ENCODE measurements around the gene ZNF565. TPM values are rescaled to one million over a fixed set of nuclear protein-coding genes. Genes with fewer than 3 reads are reported as not detected.
"Not testable (repeated sequence)": the region's sequence is repeated elsewhere in the genome, so short reads cannot be mapped to it uniquely, and the experiment has no call there.

The ZNF565 gene
- total RNA-seq, 4 donors from 2014 or later = 4.3 to 8.5 (median 6.0) TPM

GRCh38 chr19:36183245-36183628 lies 31.2 kb downstream of the ZNF565 start:
- TF ChIP-seq, protein P1, sequence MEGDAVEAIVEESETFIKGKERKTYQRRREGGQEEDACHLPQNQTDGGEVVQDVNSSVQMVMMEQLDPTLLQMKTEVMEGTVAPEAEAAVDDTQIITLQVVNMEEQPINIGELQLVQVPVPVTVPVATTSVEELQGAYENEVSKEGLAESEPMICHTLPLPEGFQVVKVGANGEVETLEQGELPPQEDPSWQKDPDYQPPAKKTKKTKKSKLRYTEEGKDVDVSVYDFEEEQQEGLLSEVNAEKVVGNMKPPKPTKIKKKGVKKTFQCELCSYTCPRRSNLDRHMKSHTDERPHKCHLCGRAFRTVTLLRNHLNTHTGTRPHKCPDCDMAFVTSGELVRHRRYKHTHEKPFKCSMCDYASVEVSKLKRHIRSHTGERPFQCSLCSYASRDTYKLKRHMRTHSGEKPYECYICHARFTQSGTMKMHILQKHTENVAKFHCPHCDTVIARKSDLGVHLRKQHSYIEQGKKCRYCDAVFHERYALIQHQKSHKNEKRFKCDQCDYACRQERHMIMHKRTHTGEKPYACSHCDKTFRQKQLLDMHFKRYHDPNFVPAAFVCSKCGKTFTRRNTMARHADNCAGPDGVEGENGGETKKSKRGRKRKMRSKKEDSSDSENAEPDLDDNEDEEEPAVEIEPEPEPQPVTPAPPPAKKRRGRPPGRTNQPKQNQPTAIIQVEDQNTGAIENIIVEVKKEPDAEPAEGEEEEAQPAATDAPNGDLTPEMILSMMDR (IDR thresholded peaks at IDR 0.05) = no peak
- DNase-seq (ENCODE audit: low spot score) (no peak), ATAC-seq (ENCODE audit: low FRiP score) (no peak)

DNA sequence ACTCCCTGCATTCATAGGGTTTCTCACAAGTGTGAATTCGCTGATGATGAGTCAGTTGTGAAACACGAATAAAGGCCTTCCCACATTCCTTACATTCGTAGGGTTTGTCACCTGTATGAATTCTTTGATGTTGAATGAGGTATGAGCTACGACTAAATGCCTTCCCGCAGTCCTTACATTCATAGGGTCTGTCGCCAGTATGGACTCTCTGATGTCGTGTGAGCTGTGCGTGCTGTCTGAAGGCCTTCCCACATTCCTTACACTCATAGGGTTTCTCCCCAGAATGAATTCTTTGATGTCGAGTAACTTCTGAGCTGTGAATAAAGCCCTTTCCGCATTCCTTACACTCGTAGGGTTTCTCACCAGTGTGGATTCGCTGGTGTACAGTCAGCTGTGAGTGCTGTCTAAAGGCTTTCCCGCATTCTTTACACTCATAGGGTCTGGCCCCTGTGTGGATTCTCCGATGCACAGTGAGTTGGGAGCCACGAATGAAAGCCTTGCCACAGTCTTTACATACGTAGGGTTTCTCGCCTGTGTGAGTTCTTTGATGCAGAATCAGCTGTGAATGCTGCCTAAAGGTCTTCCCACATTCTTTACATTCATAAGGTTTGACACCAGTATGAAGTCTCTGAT lies 31.7 kb downstream of the ZNF565 start:
- TF ChIP-seq, protein P1 (IDR thresholded peaks at IDR 0.05) = no peak
- ATAC-seq (ENCODE audit: low FRiP score) (no peak), DNase-seq (ENCODE audit: low spot score) (no peak)

- not testable (repeated sequence) for ATAC-seq (ENCODE audit: low FRiP score); DNase-seq (ENCODE audit: low spot score)
Measured at GRCh38 chr19:36179077-36179476, 35.4 kb downstream of the ZNF565 start.

DNA sequence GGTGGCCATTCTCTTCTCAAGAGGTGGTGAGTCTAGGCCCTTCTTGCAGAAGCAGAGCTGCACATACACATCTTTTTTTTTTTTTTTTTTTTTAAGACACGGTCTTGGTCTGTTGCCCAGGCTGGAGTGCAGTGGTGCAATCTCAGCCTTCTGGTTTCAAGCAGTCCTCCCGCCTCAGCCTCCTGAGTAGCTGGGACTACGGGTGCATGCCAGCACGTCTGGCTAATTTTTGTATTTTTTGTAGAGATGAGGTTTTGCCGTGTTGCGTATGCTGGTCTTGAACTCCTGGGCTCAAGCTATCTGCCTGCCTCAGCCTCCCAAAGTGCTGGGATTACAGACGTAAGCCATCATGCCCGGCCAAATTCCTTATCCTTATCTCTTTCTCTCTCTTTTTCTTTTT lies 40.6 kb downstream of the ZNF565 start:
- ATAC-seq (ENCODE audit: low FRiP score); DNase-seq (ENCODE audit: low spot score): not testable (repeated sequence)

DNA sequence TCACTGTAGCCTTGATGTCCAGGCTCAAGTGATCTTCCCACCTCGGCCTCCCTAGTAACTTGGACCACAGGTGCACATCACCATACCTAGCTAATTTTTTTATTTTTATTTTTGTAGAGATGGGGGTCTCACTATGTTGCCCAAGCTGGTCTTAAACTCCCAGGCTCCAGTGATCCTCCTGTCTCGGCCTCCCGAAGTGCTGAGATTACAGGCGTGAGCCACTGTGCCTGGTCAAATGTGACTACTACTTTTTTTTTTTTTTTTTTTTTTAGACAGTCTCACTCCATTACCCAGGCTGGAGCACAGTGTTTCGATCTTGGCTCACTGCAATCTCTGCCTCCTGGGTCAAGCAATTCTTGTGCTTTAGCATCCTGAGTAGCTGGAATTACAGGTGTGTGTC lies 41.6 kb downstream of the ZNF565 start:
- TF ChIP-seq, protein P1 (IDR thresholded peaks at IDR 0.05) = no peak
- no peak for DNase-seq (ENCODE audit: low spot score)
- no peak for ATAC-seq (ENCODE audit: low FRiP score)

DNA sequence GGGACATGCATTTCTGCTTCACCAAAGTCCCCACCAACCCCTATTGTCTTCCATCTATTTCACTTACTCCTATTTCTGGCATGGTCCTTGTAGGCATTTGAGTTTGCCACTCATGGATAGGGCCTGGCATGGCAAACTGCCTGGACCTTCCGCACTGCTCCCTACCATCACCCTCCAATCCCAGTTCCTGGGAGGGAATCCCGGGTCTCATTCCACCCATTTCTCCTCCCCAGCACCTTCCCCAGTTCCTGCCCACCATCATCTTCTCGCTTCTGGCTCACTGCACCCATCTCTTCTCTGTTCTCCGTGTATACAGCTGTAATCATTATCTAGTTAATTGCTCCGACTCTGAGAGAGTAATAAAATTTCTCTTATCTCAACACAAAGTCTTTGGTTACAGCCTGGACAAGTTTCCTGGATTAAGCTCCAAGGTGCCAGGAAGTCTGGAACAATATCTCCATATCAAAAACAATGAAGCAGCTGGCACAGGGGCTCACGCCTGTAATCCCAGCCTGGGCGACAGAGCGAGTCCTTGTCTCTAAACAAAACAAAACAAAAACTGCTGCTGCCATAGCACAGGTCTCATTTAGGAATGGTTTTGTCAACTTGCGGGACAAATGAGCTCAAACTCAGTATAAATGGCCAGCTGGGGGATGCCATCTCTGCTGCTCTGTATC lies 45.2 kb downstream of the ZNF565 start:
- DNase-seq (ENCODE audit: low spot score) (no peak), ATAC-seq (ENCODE audit: low FRiP score) (no peak)
- TF ChIP-seq, protein P1 (IDR thresholded peaks at IDR 0.05) = no peak

DNA sequence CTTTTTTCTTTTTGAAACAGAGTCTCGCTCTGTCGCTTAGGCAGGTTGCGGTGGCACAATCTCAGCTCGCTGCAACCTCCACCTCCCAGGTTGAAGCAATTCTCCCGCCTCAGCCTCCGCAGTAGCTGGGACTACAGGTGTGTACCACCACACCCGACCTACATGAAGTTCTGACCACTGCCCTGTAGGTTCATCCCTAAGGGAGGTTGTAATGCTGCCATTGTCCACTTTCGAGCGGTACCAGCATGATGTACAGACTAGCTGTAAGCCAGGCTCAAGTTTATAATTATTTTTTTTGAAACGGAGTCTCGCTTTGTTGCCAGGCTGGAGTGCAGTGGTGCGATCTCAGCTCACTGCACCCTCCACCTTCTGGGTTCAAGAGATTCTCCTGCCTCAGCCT lies 50.7 kb downstream of the ZNF565 start:
- TF ChIP-seq, protein P1 (IDR thresholded peaks at IDR 0.05) = no peak
- no peak for DNase-seq (ENCODE audit: low spot score)
- ATAC-seq (ENCODE audit: low FRiP score) = no peak

GRCh38 chr19:36160821-36161596 lies 53.5 kb downstream of the ZNF565 start:
- TF ChIP-seq, protein P1 (IDR thresholded peaks at IDR 0.05) = no peak
- ATAC-seq (ENCODE audit: low FRiP score) (no peak), DNase-seq (ENCODE audit: low spot score) (no peak)
